HepG2 (cell line): ENCODE results near the gene CCM2. TPM values are rescaled to one million over a fixed set of nuclear protein-coding genes. Genes with fewer than 3 reads are reported as not detected.

Experiments
- ATAC-seq: fragments of 200-7000 bp; cut with Tn5 transposase; 3 replicates; pipeline ENCODE4 v1.9.1; 2020; ENCODE audit warnings: mild to moderate bottlenecking, moderate library complexity
- BruUV-seq: library from RNA; stranded (reverse); fragments of 400-500 nt; replicated peaks from 2 replicates; lab custom pipeline; 2021; lab: Mats Ljungman, UMichigan
- CTCF ChIA-PET: fragments of 300-600 bp; formaldehyde crosslinking; extraction: SDS; loops from one replicate; lab custom pipeline; 2021; ENCODE audit warnings: low total read pairs, inconsistent platforms, low intra/inter-chr PET ratio; lab: Yijun Ruan, JAX
- POLR2A ChIA-PET: fragments of 350-600 bp; sonication (Branson Sonifier 250); formaldehyde crosslinking; loops from one replicate; lab custom pipeline; 2020; ENCODE audit warnings: antibody characterized with exemption, inconsistent platforms; lab: Yijun Ruan, JAX
- DNase-seq: peaks from one replicate; pipeline ENCODE4 v3.0.0-alpha.2; 2015; ENCODE audit warnings: low spot score
- FAIRE-seq: peaks from 3 replicates; lab custom pipeline; 2011; peaks lifted over from hg19 to GRCh38; lab: Jason Lieb, UNC
- H2AFZ ChIP-seq: one replicate; pipeline ENCODE4 v1.6.1; 2011; ENCODE audit warnings: low read length, inconsistent platforms
- H3K27ac ChIP-seq: fragments of 300-600 bp; 3 replicates; pipeline ENCODE4 v1.8.0; 2011; ENCODE audit warnings: mixed run types, mild to moderate bottlenecking, mixed read lengths, low read length, inconsistent platforms; ENCODE audit not compliant: insufficient read depth; ENCODE audit errors: extremely low read length
- H3K27me3 ChIP-seq, 2 experiments: fragments of 200-600 bp in 1 of 2; 2 replicates in 1 of 2; 3 replicates in 1 of 2; pipeline versions ENCODE4 v1.6.0 to v1.8.0; 2011; ENCODE audit warnings: low read length in 2 of 2, mild to moderate bottlenecking in 2 of 2, moderate library complexity in 2 of 2, inconsistent platforms in 1 of 2; ENCODE audit not compliant: insufficient read depth in 2 of 2, control insufficient read depth in 1 of 2
- H3K36me3 ChIP-seq, 2 experiments: fragments of 200-600 bp in 1 of 2; replicated peaks in 1 of 2; 2 replicates in 1 of 2; 3 replicates in 1 of 2; pipeline versions ENCODE4 v1.5.1 to v1.8.0; 2011; ENCODE audit warnings: low read length in 2 of 2, inconsistent platforms in 1 of 2; ENCODE audit not compliant: insufficient read depth in 2 of 2, control insufficient read depth in 1 of 2
- H3K4me1 ChIP-seq: 2 replicates; pipeline ENCODE4 v1.5.1; 2012; ENCODE audit warnings: low read length, inconsistent platforms; ENCODE audit not compliant: insufficient read depth
- H3K4me2 ChIP-seq: 2 replicates; pipeline ENCODE4 v1.6.0; 2011; ENCODE audit warnings: low read depth, low read length, inconsistent platforms
- H3K4me3 ChIP-seq, 3 experiments: fragments of 200-600 bp in 1 of 3; sonication (generic), shearing (Covaris generic) in 1 of 3; replicated peaks in 1 of 3; 2 replicates each; pipeline ENCODE4 v1.5.1; 2011 to 2016; ENCODE audit warnings: low read length in 3 of 3, inconsistent platforms in 2 of 3, low read depth in 2 of 3, mild to moderate bottlenecking in 2 of 3, control low read depth in 1 of 3, mixed read lengths in 1 of 3; ENCODE audit not compliant: insufficient read depth in 1 of 3
- H3K79me2 ChIP-seq: one replicate; pipeline ENCODE4 v1.6.1; 2011; ENCODE audit warnings: low read length, inconsistent platforms; ENCODE audit not compliant: insufficient read depth
- H3K9ac ChIP-seq: 2 replicates; pipeline ENCODE4 v1.6.0; 2011; ENCODE audit warnings: mild to moderate bottlenecking, low read depth, low read length, inconsistent platforms; ENCODE audit not compliant: insufficient read depth
- H3K9me3 ChIP-seq: 2 replicates; pipeline ENCODE4 v1.5.1; 2012; ENCODE audit warnings: mild to moderate bottlenecking, low read length
- H4K20me1 ChIP-seq: 2 replicates; pipeline ENCODE4 v1.6.0; 2011; ENCODE audit warnings: inconsistent platforms, mild to moderate bottlenecking, low read length, moderate library complexity; ENCODE audit not compliant: insufficient read depth
- CC2D1A ChIP-seq: sonication (generic); formaldehyde crosslinking; IDR thresholded peaks from 2 replicates; pipeline ENCODE4 v1.8.1; 2023; ENCODE audit warnings: mild to moderate bottlenecking, missing genetic modification reagents
- DMAP1 ChIP-seq: IDR thresholded peaks from 2 replicates; pipeline ENCODE4 v1.6.1; 2016
- HNRNPH1 ChIP-seq: fragments of 200-400 bp; formaldehyde crosslinking; optimal IDR thresholded peaks from 2 replicates; pipeline ENCODE3; 2017; ENCODE audit warnings: mild to moderate bottlenecking, low read depth, low read length
- KDM5A ChIP-seq: fragments of 200-600 bp; sonication (generic); IDR thresholded peaks from 2 replicates; pipeline ENCODE4 v1.7.0; 2018; ENCODE audit warnings: antibody characterized with exemption, mild to moderate bottlenecking, low read length, borderline replicate concordance
- NONO ChIP-seq, 2 experiments: fragments of 450-650 bp in 1 of 2; sonication (generic) in 1 of 2; formaldehyde crosslinking in 1 of 2; IDR thresholded peaks in 1 of 2; conservative IDR thresholded peaks in 1 of 2; 2 replicates each; pipeline versions ENCODE4 v1.6.1 to v1.8.0; 2017 to 2022; ENCODE audit warnings: mild to moderate bottlenecking in 1 of 2, missing genetic modification reagents in 1 of 2, moderate library complexity in 1 of 2
- PHF20 ChIP-seq: sonication (generic); formaldehyde crosslinking; IDR thresholded peaks from 2 replicates; pipeline ENCODE4 v1.5.0; 2020; ENCODE audit warnings: mild to moderate bottlenecking, missing genetic modification reagents
- SETDB1 ChIP-seq: sonication (generic); formaldehyde crosslinking; IDR thresholded peaks from 2 replicates; pipeline ENCODE4 v1.5.1; 2020; ENCODE audit warnings: missing genetic modification reagents, mild to moderate bottlenecking, borderline replicate concordance
- ZFP36L2 ChIP-seq: sonication (generic); formaldehyde crosslinking; IDR thresholded peaks from 2 replicates; pipeline ENCODE4 v1.4.0; 2020; ENCODE audit warnings: missing genetic modification reagents
- ZNF230 ChIP-seq: sonication (generic); formaldehyde crosslinking; IDR thresholded peaks from 2 replicates; pipeline ENCODE4 v1.4.0; 2020; ENCODE audit warnings: mild to moderate bottlenecking, missing genetic modification reagents
- ZNF264 ChIP-seq: sonication (generic); formaldehyde crosslinking; IDR thresholded peaks from 2 replicates; pipeline ENCODE4 v1.4.0; 2020; ENCODE audit warnings: missing genetic modification reagents
- ZNF569 ChIP-seq: sonication (generic); formaldehyde crosslinking; IDR thresholded peaks from 2 replicates; pipeline ENCODE4 v1.5.0; 2020; ENCODE audit warnings: mild to moderate bottlenecking, missing genetic modification reagents, moderate library complexity, borderline replicate concordance
- WGBS: methylation state at CpG from one replicate; pipeline ENCODE4 v1.1.6; 2017; ENCODE audit warnings: low lambda C conversion rate; 5-methylcytosine and 5-hydroxymethylcytosine counted together
- in situ Hi-C: cut with HindIII; loops from 2 replicates; pipeline ENCODE4 v1.10.0; 2017; ENCODE audit warnings: low pct_unique_long_range_greater_than_20kb; ENCODE audit not compliant: extremely low pct_ligation_motif_present
- intact Hi-C: fragments of 100-400 bp; cut with micrococcal nuclease; formaldehyde crosslinking; loops from one replicate; pipeline ENCODE4 v1.10.0; 2022; ENCODE audit not compliant: unreplicated experiment
- polyA plus RNA-seq, 8 experiments: library from polyadenylated mRNA; depleted of rRNA in 3 of 8; stranded (reverse) in 7 of 8; unstranded in 1 of 8; fragments of >200 nt; fragmentation: Illumina TruSeq in 4 of 8; extraction: Trizol in 4 of 8; gene quantifications; 2 replicates each; pipeline versions ENCODE4 v1.2.1 to v1.2.3, GENCODE V29; 2011 to 2016; ENCODE audit warnings: low read depth in 4 of 8, missing spikeins in 1 of 8, mixed read lengths in 1 of 8; ENCODE audit not compliant: insufficient read depth in 1 of 8
- total RNA-seq, 5 experiments: library from RNA; depleted of rRNA; stranded (reverse); fragments of >200 nt; fragmentation: Illumina TruSeq; extraction: Trizol; gene quantifications; 2 replicates each; pipeline ENCODE4 v1.2.3, GENCODE V29; 2016; ENCODE audit warnings: low read depth in 1 of 5
- TF ChIP-seq, protein P1 (sequence below): sonication (generic); formaldehyde crosslinking; IDR thresholded peaks from 2 replicates; pipeline ENCODE4 v1.8.1; 2023; ENCODE audit warnings: mild to moderate bottlenecking, moderate library complexity, missing genetic modification reagents
- TF ChIP-seq, protein P2 (sequence below): sonication (generic); formaldehyde crosslinking; IDR thresholded peaks from 2 replicates; pipeline ENCODE4 v1.8.0; 2023; ENCODE audit warnings: mild to moderate bottlenecking, missing genetic modification reagents
- TF ChIP-seq, protein P3 (sequence below): sonication (generic); formaldehyde crosslinking; IDR thresholded peaks from 2 replicates; pipeline ENCODE4 v1.5.1; 2020; ENCODE audit warnings: mild to moderate bottlenecking, moderate library complexity, missing genetic modification reagents
- TF ChIP-seq, protein P4 (sequence below): IDR thresholded peaks from 2 replicates; pipeline ENCODE4 v1.6.1; 2016; ENCODE audit warnings: low read depth, borderline replicate concordance
- TF ChIP-seq, protein P5 (sequence below): sonication (generic); formaldehyde crosslinking; IDR thresholded peaks from 2 replicates; pipeline ENCODE4 v1.4.0; 2020; ENCODE audit warnings: missing genetic modification reagents

CCM2 gene
- total and polyA plus RNA-seq, 2 of the 13 experiments (the other 11 are each of a cell fraction or from before 2014, with no cell fraction given): 13.7 to 15.8 TPM

DNA sequence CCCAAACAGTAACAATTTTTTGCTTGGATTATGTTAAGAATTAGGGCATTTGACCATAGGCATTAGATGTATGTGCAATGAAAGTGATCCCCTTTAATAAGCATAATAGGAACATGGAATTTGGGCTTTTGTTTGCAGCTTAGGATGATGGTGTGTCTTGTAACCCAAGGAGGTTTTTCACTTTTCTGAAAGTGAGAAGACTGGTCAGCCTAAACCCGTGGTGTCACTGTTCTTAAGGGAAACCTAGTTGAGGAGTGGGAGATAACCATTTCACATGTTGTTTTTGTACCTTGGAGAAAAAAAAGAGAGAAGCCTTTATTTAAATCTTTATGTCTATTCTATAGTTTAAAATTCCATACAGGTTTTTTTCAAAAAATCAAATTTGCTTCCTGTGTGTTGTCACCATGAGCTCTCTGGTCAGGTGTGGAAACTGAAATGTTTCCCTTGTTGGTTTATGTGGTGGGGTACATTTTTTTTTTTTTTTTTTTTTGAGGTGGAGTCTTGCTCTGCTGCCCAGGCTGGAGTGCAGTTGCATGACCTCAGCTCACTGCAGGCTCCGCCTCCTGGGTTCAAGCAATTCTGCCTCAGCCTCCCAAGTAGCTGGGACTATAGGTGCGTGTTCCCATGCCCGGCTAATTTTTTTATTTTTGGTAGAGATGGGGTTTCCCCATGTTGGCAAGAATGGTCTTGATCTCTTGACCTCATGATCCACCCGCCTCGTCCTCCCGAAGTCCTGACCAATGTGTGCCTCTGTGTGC, 7.7 kb downstream of the CCM2 start (continued):
- TF ChIP-seq, protein P1, sequence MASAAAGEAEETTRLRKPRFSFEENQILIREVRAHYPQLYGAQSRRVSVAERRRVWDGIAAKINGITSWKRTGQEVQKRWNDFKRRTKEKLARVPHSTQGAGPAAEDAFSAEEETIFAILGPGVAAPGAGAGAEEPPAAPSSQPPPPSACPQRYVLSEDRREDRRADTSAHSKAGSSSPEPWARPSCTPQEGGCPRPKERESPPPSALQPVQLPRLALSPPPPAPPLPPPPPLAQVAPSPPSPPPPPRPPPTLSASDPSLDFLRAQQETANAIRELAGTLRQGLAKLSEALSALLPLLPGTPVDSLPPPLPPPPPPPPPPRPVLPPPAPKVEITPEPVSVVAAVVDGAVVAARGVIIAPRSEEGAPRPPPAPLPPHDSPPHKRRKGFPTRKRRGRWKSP: no peak
- TF ChIP-seq KDM5A (no peak), SETDB1 (CRISPR knock-in tag) (no peak), HNRNPH1 (no peak), NONO (IDR thresholded peaks at IDR 0.05) (no peak), NONO (CRISPR knock-in tag; conservative IDR thresholded peaks at IDR 0.05) (no peak), ZFP36L2 (no peak), ZNF569 (CRISPR knock-in tag) (no peak), DMAP1 (no peak)
- TF ChIP-seq, protein P2, sequence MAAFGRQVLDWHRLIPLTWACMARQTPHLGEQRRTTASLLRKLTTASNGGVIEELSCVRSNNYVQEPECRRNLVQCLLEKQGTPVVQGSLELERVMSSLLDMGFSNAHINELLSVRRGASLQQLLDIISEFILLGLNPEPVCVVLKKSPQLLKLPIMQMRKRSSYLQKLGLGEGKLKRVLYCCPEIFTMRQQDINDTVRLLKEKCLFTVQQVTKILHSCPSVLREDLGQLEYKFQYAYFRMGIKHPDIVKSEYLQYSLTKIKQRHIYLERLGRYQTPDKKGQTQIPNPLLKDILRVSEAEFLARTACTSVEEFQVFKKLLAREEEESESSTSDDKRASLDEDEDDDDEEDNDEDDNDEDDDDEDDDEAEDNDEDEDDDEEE (CRISPR knock-in tag): no peak
- TF ChIP-seq, all 625 proteins: peak for 0

DNA sequence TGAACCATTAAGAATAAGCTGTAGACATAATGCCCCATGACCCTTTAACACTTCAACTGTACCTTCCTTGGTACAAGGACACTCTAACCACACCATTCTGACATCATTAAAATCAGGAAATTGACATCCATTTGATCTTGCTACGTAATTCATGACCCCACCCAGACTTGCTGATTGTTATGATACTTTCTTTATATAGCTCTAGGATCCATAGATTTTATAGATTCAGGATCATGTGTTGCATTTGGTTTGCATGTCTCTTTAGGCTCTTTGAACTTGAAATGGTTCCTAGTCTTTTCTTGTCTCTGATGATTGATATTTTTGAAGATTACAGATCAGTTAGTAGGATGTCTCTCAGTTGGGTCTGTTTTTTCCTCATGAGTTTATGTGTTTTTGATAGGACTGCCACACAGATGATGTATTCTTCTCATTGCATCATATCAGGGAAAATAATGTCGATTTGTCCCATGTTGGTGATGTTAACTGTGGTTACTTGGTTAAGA, 13.5 kb downstream of the CCM2 start:
- DNase-seq: no peak
- intact Hi-C loops (no loop called here), in situ Hi-C loops (no loop called here)
- Histone ChIP-seq H3K79me2 (no peaks in the 10 kb centered on the region), H3K36me3 (0 out of 5 replicates have a peak, but pooled peaks cover 0 to 1% of the 10 kb centered on the region in 2 experiments), H2AFZ (no peak overlapping the region), H3K27ac (no peak overlapping the region), H4K20me1 (no peaks in the 10 kb centered on the region), H3K4me2 (no peak overlapping the region), H3K9ac (no peak overlapping the region), H3K27me3 (no peaks in the 10 kb centered on the region), H3K4me3 (no peak overlapping the region), H3K4me1 (peaks cover 18% of the 10 kb centered on the region), H3K9me3 (no peaks in the 10 kb centered on the region)
- ChIA-PET POLR2A (no interaction called here), CTCF (no interaction called here)
- WGBS: 97% methylated on average over 2 of the region's 2 CpGs
- FAIRE-seq: no peak
- ATAC-seq: no peak
- BruUV-seq: no TSS peak
- TF ChIP-seq PHF20 (no peak), CC2D1A (CRISPR knock-in tag) (no peak), ZNF264 (CRISPR knock-in tag) (no peak), ZNF230 (CRISPR knock-in tag) (no peak)
- TF ChIP-seq, protein P3, sequence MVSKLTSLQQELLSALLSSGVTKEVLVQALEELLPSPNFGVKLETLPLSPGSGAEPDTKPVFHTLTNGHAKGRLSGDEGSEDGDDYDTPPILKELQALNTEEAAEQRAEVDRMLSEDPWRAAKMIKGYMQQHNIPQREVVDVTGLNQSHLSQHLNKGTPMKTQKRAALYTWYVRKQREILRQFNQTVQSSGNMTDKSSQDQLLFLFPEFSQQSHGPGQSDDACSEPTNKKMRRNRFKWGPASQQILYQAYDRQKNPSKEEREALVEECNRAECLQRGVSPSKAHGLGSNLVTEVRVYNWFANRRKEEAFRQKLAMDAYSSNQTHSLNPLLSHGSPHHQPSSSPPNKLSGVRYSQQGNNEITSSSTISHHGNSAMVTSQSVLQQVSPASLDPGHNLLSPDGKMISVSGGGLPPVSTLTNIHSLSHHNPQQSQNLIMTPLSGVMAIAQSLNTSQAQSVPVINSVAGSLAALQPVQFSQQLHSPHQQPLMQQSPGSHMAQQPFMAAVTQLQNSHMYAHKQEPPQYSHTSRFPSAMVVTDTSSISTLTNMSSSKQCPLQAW (CRISPR knock-in tag): no peak
- TF ChIP-seq, protein P4, sequence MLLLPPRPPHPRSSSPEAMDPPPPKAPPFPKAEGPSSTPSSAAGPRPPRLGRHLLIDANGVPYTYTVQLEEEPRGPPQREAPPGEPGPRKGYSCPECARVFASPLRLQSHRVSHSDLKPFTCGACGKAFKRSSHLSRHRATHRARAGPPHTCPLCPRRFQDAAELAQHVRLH (CRISPR knock-in tag): no peak
- TF ChIP-seq, protein P5, sequence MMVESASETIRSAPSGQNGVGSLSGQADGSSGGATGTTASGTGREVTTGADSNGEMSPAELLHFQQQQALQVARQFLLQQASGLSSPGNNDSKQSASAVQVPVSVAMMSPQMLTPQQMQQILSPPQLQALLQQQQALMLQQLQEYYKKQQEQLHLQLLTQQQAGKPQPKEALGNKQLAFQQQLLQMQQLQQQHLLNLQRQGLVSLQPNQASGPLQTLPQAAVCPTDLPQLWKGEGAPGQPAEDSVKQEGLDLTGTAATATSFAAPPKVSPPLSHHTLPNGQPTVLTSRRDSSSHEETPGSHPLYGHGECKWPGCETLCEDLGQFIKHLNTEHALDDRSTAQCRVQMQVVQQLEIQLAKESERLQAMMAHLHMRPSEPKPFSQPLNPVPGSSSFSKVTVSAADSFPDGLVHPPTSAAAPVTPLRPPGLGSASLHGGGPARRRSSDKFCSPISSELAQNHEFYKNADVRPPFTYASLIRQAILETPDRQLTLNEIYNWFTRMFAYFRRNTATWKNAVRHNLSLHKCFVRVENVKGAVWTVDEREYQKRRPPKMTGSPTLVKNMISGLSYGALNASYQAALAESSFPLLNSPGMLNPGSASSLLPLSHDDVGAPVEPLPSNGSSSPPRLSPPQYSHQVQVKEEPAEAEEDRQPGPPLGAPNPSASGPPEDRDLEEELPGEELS (CRISPR knock-in tag): no peak
